OCI-LY7 (cell line): ENCODE results near the gene LINC00237. TPM values are rescaled to one million over a fixed set of nuclear protein-coding genes. Genes with fewer than 3 reads are reported as not detected.

Source experiments
- BruUV-seq: library from RNA; stranded (reverse); fragments of 400-500 nt; replicated peaks from 2 replicates; lab custom pipeline; 2021; lab: Mats Ljungman, UMichigan
- CTCF ChIA-PET: fragments of 300-600 bp; sonication (Branson Sonifier 250); formaldehyde crosslinking; loops from one replicate; lab custom pipeline; 2022; ENCODE audit warnings: antibody characterized with exemption; ENCODE audit not compliant: unreplicated experiment; lab: Charles Lee
- POLR2A ChIA-PET: fragments of 300-600 bp; sonication (Branson Sonifier 250); formaldehyde crosslinking; loops from one replicate; lab custom pipeline; 2022; ENCODE audit warnings: antibody characterized with exemption; lab: Charles Lee
- DNase-seq: peaks from one replicate; pipeline ENCODE4 v3.0.0-alpha.2; 2015; ENCODE audit warnings: low spot score
- H2AFZ ChIP-seq: fragments of 200-600 bp; sonication (generic), shearing (Covaris generic); 2 replicates; pipeline ENCODE4 v1.6.1; 2014; ENCODE audit warnings: mild to moderate bottlenecking, antibody characterized with exemption, low read length, moderate library complexity
- H3K27ac ChIP-seq: fragments of 200-600 bp; sonication (generic); 2 replicates; pipeline ENCODE4 v1.5.1; 2014; ENCODE audit warnings: mixed run types, low read depth, mild to moderate bottlenecking, moderate library complexity, low read length, inconsistent platforms; ENCODE audit not compliant: poor library complexity, severe bottlenecking
- H3K36me3 ChIP-seq: fragments of 200-600 bp; sonication (generic); 2 replicates; pipeline ENCODE4 v1.6.1; 2014; ENCODE audit warnings: mild to moderate bottlenecking, antibody characterized with exemption, low read length, moderate library complexity, mixed read lengths; ENCODE audit not compliant: insufficient read depth
- H3K4me1 ChIP-seq: fragments of 200-600 bp; sonication (generic); 2 replicates; pipeline ENCODE4 v1.5.1; 2014; ENCODE audit warnings: mild to moderate bottlenecking, low read length; ENCODE audit not compliant: insufficient read depth, poor library complexity, severe bottlenecking
- H3K4me2 ChIP-seq: fragments of 200-600 bp; sonication (generic); 2 replicates; pipeline ENCODE4 v1.6.1; 2014; ENCODE audit warnings: mild to moderate bottlenecking, low read length
- H3K4me3 ChIP-seq: fragments of 200-600 bp; sonication (generic); 2 replicates; pipeline ENCODE4 v1.5.1; 2014; ENCODE audit warnings: mild to moderate bottlenecking, low read depth, low read length; ENCODE audit not compliant: poor library complexity, severe bottlenecking
- H3K79me2 ChIP-seq: fragments of 200-600 bp; sonication (generic); 2 replicates; pipeline ENCODE4 v1.6.1; 2016; ENCODE audit warnings: low read depth, mild to moderate bottlenecking, low read length, moderate library complexity, mixed read lengths; ENCODE audit not compliant: insufficient read depth
- H3K9me2 ChIP-seq: fragments of 200-600 bp; sonication (generic); 2 replicates; pipeline ENCODE4 v1.6.1; 2016; ENCODE audit warnings: mild to moderate bottlenecking, low read length, mixed read lengths; ENCODE audit not compliant: insufficient read depth
- H3K9me3 ChIP-seq: fragments of 200-600 bp; sonication (generic); 2 replicates; pipeline ENCODE4 v1.6.1; 2014; ENCODE audit warnings: mild to moderate bottlenecking, mixed run types, low read length, mixed read lengths
- H4K20me1 ChIP-seq: fragments of 200-600 bp; sonication (generic); 2 replicates; pipeline ENCODE4 v1.6.1; 2014; ENCODE audit warnings: mild to moderate bottlenecking, antibody characterized with exemption, low read length, moderate library complexity, mixed read lengths; ENCODE audit not compliant: insufficient read depth
- EZH2phosphoT487 ChIP-seq: fragments of 200-600 bp; sonication (generic); IDR thresholded peaks from 2 replicates; pipeline ENCODE4 v1.6.1; 2018; ENCODE audit warnings: low read depth, borderline replicate concordance, mild to moderate bottlenecking, mixed run types, antibody characterized with exemption, low read length, moderate library complexity, mixed read lengths
- intact Hi-C: fragments of 100-400 bp; cut with micrococcal nuclease; formaldehyde crosslinking; loops from one replicate; pipeline ENCODE4 v1.10.0; 2022; ENCODE audit not compliant: unreplicated experiment
- total RNA-seq, 2 experiments: library from RNA; depleted of rRNA in 1 of 2; stranded (reverse); fragments of >200 nt in 1 of 2; shearing (Covaris generic) in 1 of 2; gene quantifications; 2 replicates each; pipeline ENCODE4 v1.2.3, GENCODE V29; 2014 to 2022
- TF ChIP-seq, protein P1 (sequence below): fragments of 200-600 bp; sonication (generic); conservative IDR thresholded peaks from 2 replicates; pipeline ENCODE4 v1.5.1; 2014; ENCODE audit warnings: mild to moderate bottlenecking, antibody characterized with exemption, low read length, moderate library complexity, mixed read lengths

LINC00237 gene
- total RNA-seq, 2 experiments from 2014 or later = not detected

- Histone ChIP-seq H3K4me3 (no peak overlapping the region), H2AFZ (no peak overlapping the region), H3K4me2 (no peak overlapping the region), H3K27ac (no peak overlapping the region), H3K36me3 (peaks cover 21% of the 10 kb centered on the region), H3K4me1 (peaks cover 12% of the 10 kb centered on the region), H3K79me2 (no peaks in the 10 kb centered on the region), H3K9me2 (no peaks in the 10 kb centered on the region), H4K20me1 (no peaks in the 10 kb centered on the region), H3K9me3 (no peaks in the 10 kb centered on the region)
- CTCF ChIA-PET = no interaction called here
- DNase-seq = no peak
- intact Hi-C loops = no loop called here
- no TSS peak for BruUV-seq
- TF ChIP-seq, protein P1, sequence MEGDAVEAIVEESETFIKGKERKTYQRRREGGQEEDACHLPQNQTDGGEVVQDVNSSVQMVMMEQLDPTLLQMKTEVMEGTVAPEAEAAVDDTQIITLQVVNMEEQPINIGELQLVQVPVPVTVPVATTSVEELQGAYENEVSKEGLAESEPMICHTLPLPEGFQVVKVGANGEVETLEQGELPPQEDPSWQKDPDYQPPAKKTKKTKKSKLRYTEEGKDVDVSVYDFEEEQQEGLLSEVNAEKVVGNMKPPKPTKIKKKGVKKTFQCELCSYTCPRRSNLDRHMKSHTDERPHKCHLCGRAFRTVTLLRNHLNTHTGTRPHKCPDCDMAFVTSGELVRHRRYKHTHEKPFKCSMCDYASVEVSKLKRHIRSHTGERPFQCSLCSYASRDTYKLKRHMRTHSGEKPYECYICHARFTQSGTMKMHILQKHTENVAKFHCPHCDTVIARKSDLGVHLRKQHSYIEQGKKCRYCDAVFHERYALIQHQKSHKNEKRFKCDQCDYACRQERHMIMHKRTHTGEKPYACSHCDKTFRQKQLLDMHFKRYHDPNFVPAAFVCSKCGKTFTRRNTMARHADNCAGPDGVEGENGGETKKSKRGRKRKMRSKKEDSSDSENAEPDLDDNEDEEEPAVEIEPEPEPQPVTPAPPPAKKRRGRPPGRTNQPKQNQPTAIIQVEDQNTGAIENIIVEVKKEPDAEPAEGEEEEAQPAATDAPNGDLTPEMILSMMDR = no peak
- TF ChIP-seq EZH2phosphoT487 = no peak
- POLR2A ChIA-PET = interaction anchor here (0.6 to 0.9 kb wide), 2 partner anchors 113 to 195 kb away, joined by 3 to 5 read pairs; no protein-coding TSS in a partner anchor
Observed at GRCh38 chr20:21141825-21142224, 35.7 kb upstream of the LINC00237 start.

DNA sequence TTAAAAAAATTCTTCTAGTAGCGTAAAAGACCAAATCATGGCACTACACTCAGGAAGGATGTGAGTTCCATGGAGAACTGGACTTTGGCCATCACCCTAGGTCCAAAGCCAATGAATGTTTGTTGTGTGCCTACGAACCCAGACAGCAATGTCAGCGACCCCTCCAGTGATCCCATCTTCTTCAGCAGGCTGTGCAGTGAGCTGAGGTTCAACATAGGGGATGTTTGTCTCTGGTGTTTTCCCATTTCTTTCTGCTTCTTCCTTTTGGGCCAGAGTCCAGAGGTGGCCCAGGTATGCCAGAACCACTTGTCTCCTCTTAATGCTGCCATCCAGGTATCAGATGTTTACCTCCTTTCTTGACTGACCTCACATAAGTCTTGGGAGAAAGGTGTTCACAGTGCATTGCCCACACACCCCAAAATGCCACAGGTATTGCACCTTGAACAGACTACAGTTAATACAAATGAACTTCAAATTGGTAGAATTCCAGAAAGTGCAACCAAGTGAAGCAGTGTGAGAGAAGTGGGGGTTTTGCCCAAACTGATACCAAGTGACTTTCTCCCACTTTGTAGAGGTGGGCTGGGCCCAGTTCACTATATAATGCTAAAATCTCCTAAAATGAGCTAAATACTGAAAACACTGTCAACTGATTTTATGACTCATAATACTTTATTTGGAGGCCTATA lies 33.9 kb upstream of the LINC00237 start:
- ChIA-PET POLR2A (interaction anchor here (0.9 to 1.1 kb wide), 4 partner anchors 9 to 19 kb away, joined by 3 to 5 read pairs (median 4); no protein-coding TSS in a partner anchor), CTCF (no interaction called here)
- no peak for DNase-seq
- Histone ChIP-seq H2AFZ (no peak overlapping the region), H3K4me3 (no peak overlapping the region), H3K4me2 (no peak overlapping the region), H3K9me3 (no peaks in the 10 kb centered on the region), H3K27ac (no peak overlapping the region), H3K4me1 (peaks cover 12% of the 10 kb centered on the region), H3K79me2 (no peaks in the 10 kb centered on the region), H3K36me3 (peaks cover 23% of the 10 kb centered on the region), H4K20me1 (no peaks in the 10 kb centered on the region), H3K9me2 (no peaks in the 10 kb centered on the region)
- intact Hi-C loops = no loop called here
- TF ChIP-seq EZH2phosphoT487 = no peak
- TF ChIP-seq, protein P1 = no peak
- BruUV-seq = no TSS peak

- Histone ChIP-seq H3K4me3 (no peak overlapping the region), H3K9me3 (no peaks in the 10 kb centered on the region), H3K79me2 (no peaks in the 10 kb centered on the region), H3K36me3 (peaks cover 26% of the 10 kb centered on the region), H4K20me1 (no peaks in the 10 kb centered on the region), H2AFZ (no peak overlapping the region), H3K27ac (no peak overlapping the region), H3K9me2 (no peaks in the 10 kb centered on the region), H3K4me2 (no peak overlapping the region), H3K4me1 (no peaks in the 10 kb centered on the region)
- intact Hi-C loops = no loop called here
- no TSS peak for BruUV-seq
- no peak for DNase-seq
- ChIA-PET CTCF (no interaction called here), POLR2A (interaction anchor here (1.4 kb wide), 1 partner anchor 10 kb away, joined by 5 read pairs; no protein-coding TSS in a partner anchor)
- TF ChIP-seq EZH2phosphoT487 = no peak
- TF ChIP-seq, protein P1 = no peak
Observed at GRCh38 chr20:21137078-21137477, 30.9 kb upstream of the LINC00237 start.
